IMR-90 (cell line): ENCODE data around the gene MAGI3. TPM values are rescaled to one million over a fixed set of nuclear protein-coding genes. Genes with fewer than 3 reads are reported as not detected.
"Not testable (repeated sequence)": the region's sequence is repeated elsewhere in the genome, so short reads cannot be mapped to it uniquely, and the experiment has no call there.

ENCODE experiments used
- ATAC-seq: fragments of 200-7000 bp; cut with Tn5 transposase; 2 replicates; pipeline ENCODE4 v1.9.1; 2020; ENCODE audit warnings: low read depth, mild to moderate bottlenecking, moderate library complexity
- BruUV-seq: library from RNA; stranded (reverse); fragments of 400-500 nt; replicated peaks from 2 replicates; lab custom pipeline; 2021; lab: Mats Ljungman, UMichigan
- CTCF ChIA-PET: fragments of 300-600 bp; formaldehyde crosslinking; extraction: SDS; loops from one replicate; lab custom pipeline; 2021; ENCODE audit warnings: antibody characterized with exemption; lab: Yijun Ruan, JAX
- POLR2A ChIA-PET: fragments of 300-600 bp; sonication (Branson Sonifier 250); formaldehyde crosslinking; loops from one replicate; lab custom pipeline; 2022; ENCODE audit warnings: antibody characterized with exemption; ENCODE audit not compliant: unreplicated experiment; lab: Charles Lee
- DNase-seq: peaks from one replicate; pipeline ENCODE4 v3.0.0; 2013
- H2AFZ ChIP-seq: replicated peaks from 2 replicates; pipeline ENCODE3; 2013; ENCODE audit warnings: low read length, mild to moderate bottlenecking; ENCODE audit not compliant: poor library complexity
- H2AK5ac ChIP-seq: 2 replicates; pipeline ENCODE4 v1.6.1; 2013; ENCODE audit warnings: low read depth, low read length, inconsistent platforms
- H2AK9ac ChIP-seq: replicated peaks from 2 replicates; pipeline ENCODE3; 2013; ENCODE audit warnings: mild to moderate bottlenecking, low read depth, low read length, moderate library complexity; ENCODE audit not compliant: poor library complexity
- H2BK120ac ChIP-seq: 2 replicates; pipeline ENCODE4 v1.6.1; 2013; ENCODE audit warnings: low read depth, low read length, inconsistent platforms
- H2BK15ac ChIP-seq: 3 replicates; pipeline ENCODE4 v1.6.1; 2013; ENCODE audit warnings: low read depth, low read length, inconsistent platforms
- H2BK20ac ChIP-seq: 2 replicates; pipeline ENCODE4 v1.6.1; 2013; ENCODE audit warnings: low read depth, mild to moderate bottlenecking, inconsistent platforms, low read length, moderate library complexity
- H2BK5ac ChIP-seq: 2 replicates; pipeline ENCODE4 v1.6.1; 2013; ENCODE audit warnings: mild to moderate bottlenecking, low read depth, low read length, inconsistent platforms; ENCODE audit not compliant: poor library complexity, severe bottlenecking
- H3K14ac ChIP-seq: replicated peaks from 2 replicates; pipeline ENCODE4 v1.6.1; 2013; ENCODE audit warnings: low read depth, low read length, inconsistent platforms
- H3K18ac ChIP-seq: 2 replicates; pipeline ENCODE4 v1.6.1; 2013; ENCODE audit warnings: low read depth, low read length, control low read depth
- H3K23ac ChIP-seq: 2 replicates; pipeline ENCODE4 v1.6.1; 2013; ENCODE audit warnings: low read depth, low read length, inconsistent platforms
- H3K27ac ChIP-seq: 2 replicates; pipeline ENCODE4 v1.5.1; 2013; ENCODE audit warnings: mild to moderate bottlenecking, control low read depth, low read length; ENCODE audit not compliant: insufficient read depth
- H3K27me3 ChIP-seq: 2 replicates; pipeline ENCODE4 v1.6.1; 2013; ENCODE audit warnings: low read length; ENCODE audit not compliant: control insufficient read depth, insufficient read depth
- H3K36me3 ChIP-seq: 2 replicates; pipeline ENCODE4 v1.6.1; 2013; ENCODE audit warnings: low read length, mixed read lengths; ENCODE audit not compliant: control insufficient read depth, insufficient read depth
- H3K4ac ChIP-seq: 2 replicates; pipeline ENCODE4 v1.6.1; 2013; ENCODE audit warnings: low read depth, low read length, inconsistent platforms
- H3K4me1 ChIP-seq: 2 replicates; pipeline ENCODE4 v1.6.1; 2013; ENCODE audit warnings: low read length, mixed read lengths; ENCODE audit not compliant: control insufficient read depth, insufficient read depth
- H3K4me2 ChIP-seq: 2 replicates; pipeline ENCODE4 v1.6.1; 2013; ENCODE audit warnings: low read depth, mild to moderate bottlenecking, control low read depth, low read length, moderate library complexity
- H3K4me3 ChIP-seq: 2 replicates; pipeline ENCODE4 v1.5.1; 2013; ENCODE audit warnings: low read depth, mild to moderate bottlenecking, control low read depth, low read length, moderate library complexity; ENCODE audit not compliant: insufficient read depth
- H3K56ac ChIP-seq: 2 replicates; pipeline ENCODE4 v1.6.1; 2013; ENCODE audit warnings: low read length, inconsistent platforms; ENCODE audit not compliant: insufficient read depth; ENCODE audit errors: extremely low read depth
- H3K79me1 ChIP-seq, 2 experiments: 2 replicates each; pipeline ENCODE4 v1.6.1; 2013; ENCODE audit warnings: low read length in 2 of 2, inconsistent platforms in 1 of 2, low read depth in 1 of 2
- H3K9ac ChIP-seq: 2 replicates; pipeline ENCODE4 v1.6.1; 2013; ENCODE audit warnings: low read depth, low read length, control low read depth
- H3K9me1 ChIP-seq: 2 replicates; pipeline ENCODE4 v1.6.1; 2013; ENCODE audit warnings: low read length, inconsistent platforms; ENCODE audit not compliant: insufficient read depth
- H3K9me3 ChIP-seq: 2 replicates; pipeline ENCODE4 v1.6.1; 2013; ENCODE audit warnings: low read length; ENCODE audit not compliant: control insufficient read depth, insufficient read depth
- H4K20me1 ChIP-seq: 2 replicates; pipeline ENCODE4 v1.6.1; 2013; ENCODE audit warnings: low read length, inconsistent platforms; ENCODE audit not compliant: insufficient read depth
- H4K5ac ChIP-seq: 2 replicates; pipeline ENCODE4 v1.6.1; 2013; ENCODE audit warnings: mild to moderate bottlenecking, low read depth, low read length, control low read depth
- H4K8ac ChIP-seq, 2 experiments: 2 replicates each; pipeline ENCODE4 v1.6.1; 2013; ENCODE audit warnings: low read depth in 2 of 2, low read length in 2 of 2, control low read depth in 1 of 2, inconsistent platforms in 1 of 2
- H4K91ac ChIP-seq: 2 replicates; pipeline ENCODE4 v1.6.1; 2013; ENCODE audit warnings: low read depth, low read length, inconsistent platforms; ENCODE audit not compliant: insufficient read depth
- RCOR1 ChIP-seq: IDR thresholded peaks from 2 replicates; pipeline ENCODE4 v1.6.1; 2012; ENCODE audit warnings: mild to moderate bottlenecking, low read length, improper control_type of control experiment; ENCODE audit not compliant: insufficient replicate concordance
- WGBS, 2 experiments: methylation state at CpG; one replicate each; pipeline versions ENCODE4 v1.1.5 to v1.1.7; 2013; ENCODE audit warnings: missing lambda C conversion rate in 2 of 2; ENCODE audit not compliant: insufficient read length in 1 of 2; ENCODE audit errors: extremely low coverage in 2 of 2; 5-methylcytosine and 5-hydroxymethylcytosine counted together
- dilution Hi-C: fragments of 300-500 bp; cut with HindIII; formaldehyde crosslinking; loops from one replicate; pipeline ENCODE4 v1.14.3; 2018; ENCODE audit warnings: low sequenced_read_pairs; ENCODE audit not compliant: unreplicated experiment
- in situ Hi-C: fragments of 300-500 bp; cut with MboI; formaldehyde crosslinking; loops from 3 replicates; pipeline ENCODE4 v1.14.3; 2019; ENCODE audit warnings: low sequenced_read_pairs, inconsistent platforms, mixed read lengths
- intact Hi-C: fragments of 100-400 bp; cut with micrococcal nuclease; formaldehyde crosslinking; loops from 2 replicates; pipeline ENCODE4 v1.10.0; 2022
- polyA plus RNA-seq, 3 experiments: library from polyadenylated mRNA; depleted of rRNA; stranded (reverse); fragments of >200 nt; gene quantifications; 2 replicates each; pipeline ENCODE4 v1.2.3, GENCODE V29; 2012; ENCODE audit warnings: low replicate concordance in 1 of 3
- total RNA-seq: library from RNA; depleted of rRNA; stranded (reverse); fragments of >200 nt; gene quantifications from 2 replicates; pipeline ENCODE4 v1.2.3, GENCODE V29; 2012
- TF ChIP-seq, protein P1 (sequence below): conservative IDR thresholded peaks from 2 replicates; pipeline ENCODE4 v1.5.1; 2012; ENCODE audit warnings: mild to moderate bottlenecking, low read depth, low read length, improper control_type of control experiment

MAGI3 gene
- total and polyA plus RNA-seq, 2 of the 4 experiments (the other 2 are of a cell fraction), result 2.5 to 8.8 TPM

- no peak overlapping the region for H3K14ac ChIP-seq
- no peak overlapping the region for H2BK120ac ChIP-seq
- no peak overlapping the region for H2AK9ac ChIP-seq
- peaks cover 17% of the 10 kb centered on the region for H3K36me3 ChIP-seq
- H3K27ac ChIP-seq, result no peak overlapping the region
- H4K8ac ChIP-seq, result no peak overlapping the region
- H2BK20ac ChIP-seq, result no peak overlapping the region
- no peaks in the 10 kb centered on the region for H3K4me1 ChIP-seq
- TF ChIP-seq, protein P1, sequence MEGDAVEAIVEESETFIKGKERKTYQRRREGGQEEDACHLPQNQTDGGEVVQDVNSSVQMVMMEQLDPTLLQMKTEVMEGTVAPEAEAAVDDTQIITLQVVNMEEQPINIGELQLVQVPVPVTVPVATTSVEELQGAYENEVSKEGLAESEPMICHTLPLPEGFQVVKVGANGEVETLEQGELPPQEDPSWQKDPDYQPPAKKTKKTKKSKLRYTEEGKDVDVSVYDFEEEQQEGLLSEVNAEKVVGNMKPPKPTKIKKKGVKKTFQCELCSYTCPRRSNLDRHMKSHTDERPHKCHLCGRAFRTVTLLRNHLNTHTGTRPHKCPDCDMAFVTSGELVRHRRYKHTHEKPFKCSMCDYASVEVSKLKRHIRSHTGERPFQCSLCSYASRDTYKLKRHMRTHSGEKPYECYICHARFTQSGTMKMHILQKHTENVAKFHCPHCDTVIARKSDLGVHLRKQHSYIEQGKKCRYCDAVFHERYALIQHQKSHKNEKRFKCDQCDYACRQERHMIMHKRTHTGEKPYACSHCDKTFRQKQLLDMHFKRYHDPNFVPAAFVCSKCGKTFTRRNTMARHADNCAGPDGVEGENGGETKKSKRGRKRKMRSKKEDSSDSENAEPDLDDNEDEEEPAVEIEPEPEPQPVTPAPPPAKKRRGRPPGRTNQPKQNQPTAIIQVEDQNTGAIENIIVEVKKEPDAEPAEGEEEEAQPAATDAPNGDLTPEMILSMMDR, result 0 out of 2 replicates have a peak, but pooled peaks have one; percentile 6
- TF ChIP-seq RCOR1, result no peak
- no peaks in the 10 kb centered on the region for H3K27me3 ChIP-seq
- no peak overlapping the region for H4K5ac ChIP-seq
- H3K4me2 ChIP-seq, result no peak overlapping the region
- no TSS peak for BruUV-seq
- in situ Hi-C loops, result no loop called here
- DNase-seq (no peak), ATAC-seq (no peak)
- peaks cover 0 to 15% of the 10 kb centered on the region in 2 experiments; a peak in 3 of 4 replicates for H3K79me1 ChIP-seq
- H3K9ac ChIP-seq, result no peak overlapping the region
- ChIA-PET POLR2A (no interaction called here), CTCF (interaction anchor here (1.5 kb wide), 1 partner anchor 8 kb away, joined by 4 read pairs; no protein-coding TSS in a partner anchor)
- H3K9me3 ChIP-seq, result peaks cover 3% of the 10 kb centered on the region; the same call in 1 of the 2 replicates
- no peak overlapping the region for H2AK5ac ChIP-seq
- H2AFZ ChIP-seq, result no peak overlapping the region
- H4K20me1 ChIP-seq, result no peaks in the 10 kb centered on the region
- H4K91ac ChIP-seq, result no peak overlapping the region
- intact Hi-C loops, result no loop called here
- no peak overlapping the region for H3K4me3 ChIP-seq
- no peak overlapping the region for H3K18ac ChIP-seq
- no peak overlapping the region for H3K23ac ChIP-seq
- H3K9me1 ChIP-seq, result no peaks in the 10 kb centered on the region
- H2BK5ac ChIP-seq, result no peak overlapping the region
- H2BK15ac ChIP-seq, result no peak overlapping the region
- WGBS, 2 experiments, result 100% methylated on average over 2 of the region's 3 CpGs; no CpG with 5 or more reads in 1 of the 2 experiments
- no peak overlapping the region for H3K56ac ChIP-seq
- dilution Hi-C loops, result no loop called here
- no peak overlapping the region for H3K4ac ChIP-seq
Observed at GRCh38 chr1:113714606-113715269, 324.4 kb downstream of the MAGI3 start.

DNA sequence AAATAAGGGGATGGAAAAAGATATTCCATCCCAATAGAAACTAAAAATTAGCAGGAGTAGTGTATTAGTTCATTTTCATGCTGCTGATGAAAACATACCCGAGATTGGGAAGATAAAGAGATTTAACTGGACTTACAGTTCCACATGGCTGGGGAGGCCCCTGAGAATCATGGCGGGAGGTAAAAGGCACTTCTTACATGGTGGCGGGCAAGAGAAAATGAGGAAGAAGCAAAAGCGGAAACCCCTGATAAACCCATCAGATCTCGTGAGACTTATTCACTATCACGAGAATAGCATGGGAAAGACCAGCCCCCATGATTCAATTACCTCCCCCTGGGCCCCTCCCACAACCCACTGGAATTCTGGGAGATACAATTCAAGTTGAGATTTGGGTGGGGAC lies 327.2 kb downstream of the MAGI3 start:
- H2BK5ac ChIP-seq, H2AFZ ChIP-seq, H3K27ac ChIP-seq, H3K56ac ChIP-seq, BruUV-seq, H2BK15ac ChIP-seq, H4K8ac ChIP-seq, intact Hi-C loops, H2BK120ac ChIP-seq, H3K4me3 ChIP-seq, in situ Hi-C loops, H3K27me3 ChIP-seq, H2AK9ac ChIP-seq, H3K9ac ChIP-seq, H2AK5ac ChIP-seq, H3K23ac ChIP-seq, H2BK20ac ChIP-seq, POLR2A ChIA-PET, H3K18ac ChIP-seq, dilution Hi-C loops, H3K4me2 ChIP-seq, DNase-seq, H4K5ac ChIP-seq, H3K14ac ChIP-seq, ATAC-seq, H3K4me1 ChIP-seq, CTCF ChIA-PET, H3K9me3 ChIP-seq, H4K91ac ChIP-seq, H4K20me1 ChIP-seq, H3K4ac ChIP-seq, H3K9me1 ChIP-seq: not testable (repeated sequence)
- Histone ChIP-seq H3K79me1 (peaks cover 0 to 15% of the 10 kb centered on the region in 2 experiments; a peak in 3 of 4 replicates), H3K36me3 (peaks cover 16% of the 10 kb centered on the region)
- no CpG with 5 or more reads among the region's 6 CpGs for WGBS, 2 experiments
